ENCODE data around the gene PTPRM.
A peak's percentile ranks its signal among the peaks of the same experiment; 100 is the strongest.

The PTPRM gene

DNA sequence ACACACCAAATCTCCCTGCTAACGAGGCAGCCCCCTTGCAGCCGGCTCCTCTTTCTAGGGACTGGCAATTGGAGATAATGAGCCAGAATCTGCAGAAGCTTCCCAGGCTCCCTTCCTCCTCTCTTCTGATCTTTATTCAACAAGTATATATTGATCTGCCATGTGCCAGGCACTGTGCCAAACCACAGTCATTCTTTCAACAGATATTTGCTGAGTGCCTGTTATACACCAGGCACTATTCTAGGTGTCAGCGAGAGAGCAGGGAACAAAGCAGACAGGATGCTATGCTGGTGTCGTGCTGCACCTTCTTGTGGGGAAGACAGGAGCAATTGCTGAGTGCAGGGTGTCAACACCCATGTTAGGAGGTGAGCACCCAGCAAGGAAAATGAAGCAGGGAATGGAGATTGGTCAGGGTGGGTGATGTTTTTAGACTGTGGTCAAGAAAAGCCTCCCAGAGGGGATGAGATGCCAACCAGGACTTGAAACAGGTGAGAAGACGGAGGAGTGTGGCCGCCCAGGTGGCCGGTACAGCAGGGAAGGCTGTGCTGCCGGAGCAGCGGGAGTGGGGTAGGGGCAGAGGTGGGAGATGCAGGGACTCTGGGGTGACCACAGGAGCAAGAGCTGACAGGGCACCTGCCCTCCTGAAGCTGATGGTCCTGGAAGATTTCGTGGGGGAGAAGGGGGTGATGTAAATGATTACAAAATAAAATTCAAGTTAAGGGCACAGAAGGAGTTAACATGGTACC lies 734.5 kb downstream of the PTPRM start:
- peak; percentile 30 for DNase-seq

GRCh38 chr18:8303151-8303755 lies 736.1 kb downstream of the PTPRM start:
- DNase-seq: no peak

DNA sequence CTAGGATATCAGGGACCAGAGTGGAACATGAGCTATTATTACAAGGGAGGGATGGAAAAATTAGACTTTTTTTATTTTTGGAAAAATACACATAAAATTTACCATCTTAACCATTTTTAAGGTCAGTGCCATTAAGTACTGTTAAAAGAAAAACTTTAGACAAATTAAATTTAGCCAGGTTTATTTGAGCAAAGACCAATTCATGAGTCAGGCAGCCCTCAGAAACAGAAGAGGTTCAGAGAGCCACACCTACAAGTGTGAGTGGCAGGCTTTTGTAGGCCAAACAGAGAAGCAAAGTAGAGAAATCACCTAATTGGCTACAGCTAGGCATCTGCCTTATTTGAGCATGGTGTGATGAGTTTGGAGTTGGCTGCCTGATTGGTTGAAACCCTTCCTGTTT lies 740.8 kb downstream of the PTPRM start:
- DNase-seq: no peak

DNA sequence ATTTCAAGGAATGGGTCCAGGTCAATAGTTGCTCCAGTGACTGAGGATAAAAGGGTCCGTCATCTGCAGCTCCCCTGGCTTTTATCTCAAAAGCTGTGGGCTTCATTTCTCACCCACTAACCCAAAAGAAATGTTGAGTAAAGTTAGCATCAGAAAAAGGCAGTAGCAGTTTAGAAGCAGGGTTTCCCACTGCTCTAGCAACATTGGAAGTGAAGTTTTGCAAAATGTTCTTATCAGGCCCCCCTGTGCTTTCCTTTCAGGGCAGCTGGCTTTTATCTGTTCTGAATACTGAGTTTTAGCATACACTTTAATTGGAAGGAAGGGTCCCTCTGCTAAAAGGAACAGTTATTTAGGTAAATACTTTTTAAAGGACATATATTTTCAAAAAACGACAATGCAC lies 745.9 kb downstream of the PTPRM start:
- DNase-seq: no peak

DNA sequence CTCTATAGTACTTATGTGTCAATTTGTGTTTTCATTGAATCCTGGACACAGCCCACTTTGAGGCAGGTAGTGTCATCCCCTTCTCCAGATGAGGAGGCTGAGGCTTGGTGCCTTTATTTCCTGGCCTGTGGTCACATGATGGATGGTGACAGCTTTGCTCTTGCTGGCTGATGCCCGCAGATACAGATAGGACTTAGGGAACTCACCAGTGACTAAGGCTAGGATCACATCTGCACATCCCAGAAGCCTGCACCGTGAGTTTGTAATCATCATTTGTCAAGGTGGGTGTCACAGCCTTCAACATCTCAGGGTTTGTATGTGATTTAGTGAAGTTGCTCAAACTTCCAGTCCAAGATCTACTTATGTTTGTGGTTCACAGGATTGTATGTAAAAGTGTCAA lies 747.0 kb downstream of the PTPRM start:
- no peak for DNase-seq

DNA sequence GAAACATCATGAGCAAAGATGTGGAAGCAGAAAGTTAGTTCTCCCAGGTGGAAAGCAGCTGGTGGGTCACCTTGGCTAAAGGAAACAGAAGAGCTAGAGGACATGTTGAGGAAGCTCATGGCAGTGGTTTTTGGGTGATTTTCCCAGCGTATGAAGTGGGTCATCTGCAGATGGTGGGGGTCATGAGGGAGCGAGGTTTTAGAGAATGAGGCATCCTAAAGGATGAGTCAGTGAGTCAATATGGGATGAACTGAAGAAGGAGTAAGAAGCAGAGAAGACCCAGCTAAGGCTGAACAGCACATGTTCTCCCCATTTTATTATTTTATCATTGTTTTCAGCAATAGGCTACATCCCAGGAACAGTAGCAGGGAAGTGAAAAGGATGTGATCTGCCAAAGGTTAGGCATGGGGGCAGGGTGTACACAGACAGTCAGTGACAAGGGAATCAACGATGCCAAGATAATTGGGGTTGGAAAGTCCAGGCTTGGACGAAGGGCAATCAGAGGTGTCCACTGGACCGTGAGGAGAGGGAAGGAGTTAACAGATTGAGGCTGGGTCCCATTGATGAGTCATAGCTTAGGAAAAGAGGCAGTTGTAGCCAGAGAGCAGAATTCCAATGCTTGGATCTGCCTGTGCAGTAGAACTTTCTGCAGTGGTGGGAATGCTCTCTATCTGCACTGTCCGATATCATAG lies 752.8 kb downstream of the PTPRM start:
- no peak for DNase-seq

DNA sequence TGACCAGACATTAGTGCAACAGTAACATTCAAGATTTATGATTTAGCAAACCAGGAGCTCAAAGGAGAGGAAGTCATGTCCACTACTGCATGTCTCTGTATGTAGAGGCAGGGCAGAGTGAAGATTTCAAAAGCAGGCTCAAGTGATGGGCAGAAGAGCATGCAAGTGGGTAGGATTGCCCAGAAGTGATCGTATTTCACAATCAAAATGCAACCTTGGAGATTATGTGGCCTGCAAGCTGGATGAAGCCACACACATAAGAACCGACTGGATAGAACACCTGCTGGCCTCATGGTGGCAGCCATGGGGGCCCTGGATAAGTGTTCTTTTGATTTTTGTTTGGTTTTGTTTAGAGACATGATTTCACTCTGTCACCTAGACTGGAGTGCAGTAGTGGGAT lies 755.4 kb downstream of the PTPRM start:
- no peak for DNase-seq

DNA sequence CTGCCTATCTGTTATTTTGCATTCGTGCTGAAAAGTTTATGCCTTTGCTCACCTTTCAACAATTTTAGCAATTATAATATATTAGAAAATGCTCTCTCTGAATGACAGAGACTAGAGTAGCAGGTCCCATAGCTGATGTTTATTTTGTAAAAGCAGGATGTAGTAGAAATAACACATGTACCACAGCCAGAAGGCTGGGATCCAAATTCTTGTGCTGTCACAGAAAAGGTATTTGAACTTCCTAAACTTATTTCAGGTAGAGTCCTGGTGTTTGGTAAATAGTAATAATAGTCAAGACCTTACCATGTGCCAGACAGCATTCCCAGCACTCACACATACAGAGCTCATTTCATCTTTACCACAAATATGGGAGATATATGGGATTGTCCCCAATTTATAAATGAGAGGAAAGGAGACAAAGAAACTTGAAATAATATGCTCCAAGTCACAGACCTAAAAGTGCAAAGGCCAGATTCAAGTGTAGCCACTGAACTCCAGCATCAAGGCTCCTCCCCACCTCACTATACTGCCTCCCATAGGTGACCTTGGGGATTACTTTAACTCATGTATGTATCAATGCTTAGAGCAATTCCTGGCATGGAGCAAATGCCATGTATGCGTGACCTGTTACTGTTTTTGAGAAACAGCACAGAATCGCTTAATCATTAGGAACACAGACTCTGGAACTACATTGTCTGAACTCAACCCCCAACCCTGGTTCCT lies 757.4 kb downstream of the PTPRM start:
- DNase-seq: no peak

DNA sequence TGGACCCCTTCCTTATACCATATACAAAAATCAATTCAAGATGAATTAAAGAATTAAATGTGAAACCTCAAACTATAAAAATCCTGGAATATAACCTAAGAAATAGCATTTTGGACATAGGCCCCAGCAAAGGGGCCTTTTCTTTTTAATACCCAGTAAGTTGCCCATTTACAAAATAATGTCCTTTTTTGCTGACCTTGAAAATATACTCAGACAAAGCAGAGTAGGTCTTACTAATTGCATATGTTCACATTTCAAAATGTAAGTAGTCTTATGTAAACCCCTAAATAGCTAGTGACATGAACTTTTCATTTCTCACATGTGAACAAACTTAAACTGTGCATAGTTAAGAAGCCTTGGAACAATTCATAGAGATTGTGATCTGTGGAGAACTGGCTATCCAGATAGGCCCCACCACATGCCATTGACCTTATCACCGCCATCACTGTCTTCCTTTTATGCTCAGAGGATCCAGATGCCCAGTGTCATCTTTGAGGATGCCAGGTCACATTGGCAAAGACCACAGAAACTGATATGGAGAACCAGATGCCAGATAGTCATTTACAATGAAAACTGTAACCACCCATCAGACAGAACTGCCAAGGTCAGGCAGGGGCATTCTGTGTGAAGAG lies 759.8 kb downstream of the PTPRM start:
- DNase-seq: no peak

DNA sequence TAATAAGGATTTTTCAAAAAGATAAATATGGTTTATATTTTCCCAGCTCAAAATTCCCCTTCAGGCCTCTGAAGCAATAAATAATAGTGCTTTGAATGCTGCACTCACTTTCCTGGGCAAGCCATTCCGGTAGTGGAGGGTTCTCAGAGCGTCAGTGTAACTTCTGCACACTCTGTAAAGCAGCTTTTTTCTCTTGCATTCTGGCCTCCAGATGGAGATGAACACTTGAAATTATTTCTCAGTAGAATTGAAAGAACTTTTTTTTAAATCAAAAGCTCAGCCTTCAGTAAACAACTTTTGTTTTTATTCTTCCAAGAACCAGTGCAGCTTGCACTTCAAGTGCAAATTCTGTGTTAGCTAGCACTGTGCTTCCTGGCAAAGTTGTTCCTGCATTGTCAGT lies 761.0 kb downstream of the PTPRM start:
- no peak for DNase-seq

DNA sequence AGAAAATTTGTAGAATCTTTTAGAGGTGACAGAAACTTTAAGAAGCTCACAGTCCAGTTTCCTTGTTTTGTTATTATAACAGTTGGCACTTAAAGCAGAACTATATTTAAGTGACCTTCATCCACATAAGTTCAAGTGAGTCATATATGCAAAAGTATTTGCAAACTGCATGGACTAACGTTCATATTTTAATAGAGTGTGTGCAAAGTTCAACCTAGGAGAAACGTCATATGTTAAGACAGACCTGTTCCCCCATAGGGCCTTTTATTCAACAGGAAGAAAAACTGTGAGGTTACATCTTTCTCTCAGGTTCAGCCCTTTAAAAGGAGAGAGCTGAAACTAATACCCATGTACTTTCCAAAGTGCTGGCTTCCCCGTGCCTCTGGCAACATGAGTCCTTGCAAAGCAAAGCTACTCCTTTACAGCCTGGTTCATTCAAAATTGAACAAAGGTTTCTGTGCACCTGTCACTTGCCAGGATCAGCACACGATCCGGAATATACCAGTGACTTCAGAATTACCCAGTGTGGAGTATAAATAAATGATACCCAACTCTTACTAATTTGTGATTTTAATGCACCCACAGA lies 762.2 kb downstream of the PTPRM start:
- no peak for DNase-seq

DNA sequence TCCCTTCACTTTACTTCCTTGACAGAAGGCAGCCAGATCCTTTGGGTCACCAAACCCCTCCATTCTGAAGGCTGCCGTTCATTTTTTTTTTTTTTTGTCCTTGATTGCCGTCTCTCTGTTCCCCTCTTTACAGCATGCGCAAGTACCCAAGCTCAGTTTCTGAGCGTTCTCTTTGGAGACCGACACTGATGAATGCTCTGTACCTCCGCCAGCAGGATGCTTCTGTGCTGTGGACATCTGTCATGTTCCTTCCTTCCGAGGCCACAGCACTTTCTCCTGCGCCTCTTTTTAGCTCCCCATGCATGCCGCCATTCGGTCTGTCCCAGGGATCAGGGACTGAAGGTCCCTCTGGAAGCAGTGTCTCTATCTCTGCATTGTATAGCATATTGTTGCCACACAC lies 763.5 kb downstream of the PTPRM start:
- no peak for DNase-seq

DNA sequence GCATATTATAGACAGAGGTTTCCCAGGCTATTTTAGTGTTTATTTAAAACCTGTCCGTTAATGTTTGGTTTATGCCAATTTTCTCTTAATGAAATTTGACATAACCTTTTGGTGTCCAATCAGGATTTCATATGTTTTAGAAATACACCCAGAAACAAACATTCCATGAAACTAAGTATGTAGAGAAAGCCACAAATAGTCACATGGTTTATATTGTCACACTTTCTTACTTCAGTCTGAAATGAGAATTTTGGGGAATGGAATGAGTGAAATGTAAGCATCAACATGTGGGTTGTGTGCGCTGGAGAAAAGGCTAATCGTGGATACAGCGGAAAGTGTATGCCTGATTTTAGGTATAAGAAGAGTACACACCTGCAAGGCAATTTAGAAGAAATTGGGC lies 765.2 kb downstream of the PTPRM start:
- no peak for DNase-seq

DNA sequence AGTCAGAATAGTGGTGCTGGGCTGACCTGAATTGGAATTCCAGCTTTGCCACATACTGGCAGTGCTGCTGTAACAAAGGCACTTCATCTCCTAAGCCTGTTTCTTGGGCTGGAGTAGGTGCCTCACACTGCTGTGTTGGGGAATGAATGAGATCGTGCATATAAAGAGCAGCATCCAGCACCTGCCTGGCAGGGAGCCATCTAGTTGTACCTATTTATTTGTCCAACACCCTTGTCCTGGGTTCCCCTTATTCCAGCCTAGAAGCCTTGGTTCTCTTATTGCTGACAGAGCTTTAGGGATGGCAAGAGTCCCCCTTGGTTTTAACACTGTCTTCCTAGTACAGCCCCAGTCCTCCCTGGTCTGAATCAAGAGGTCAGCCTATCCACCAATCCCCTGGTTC lies 766.8 kb downstream of the PTPRM start:
- no peak for DNase-seq

DNA sequence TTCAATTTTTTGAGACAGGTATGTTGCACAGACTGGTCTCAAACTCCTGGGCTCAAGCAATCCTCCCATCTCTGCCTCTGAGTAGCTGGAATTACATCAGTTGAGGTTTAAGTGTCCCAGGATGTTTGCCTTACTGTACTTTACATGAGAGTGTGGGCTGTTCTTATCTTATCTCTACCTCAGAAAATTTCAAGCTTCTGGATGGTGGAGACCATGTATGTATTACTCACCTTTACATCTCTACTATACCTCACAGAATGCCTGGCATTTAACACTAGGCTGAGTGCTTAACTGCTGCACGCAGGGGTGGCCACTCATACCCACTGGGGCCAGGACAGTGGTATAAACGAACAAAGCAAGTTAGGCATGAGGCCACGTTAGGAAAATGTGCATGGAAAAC lies 770.1 kb downstream of the PTPRM start:
- DNase-seq: no peak

- DNase-seq: no peak
These were observed 772.1 kb downstream of the PTPRM start for GRCh38 chr18:8339210-8339609.

GRCh38 chr18:8339952-8340351 lies 772.8 kb downstream of the PTPRM start:
- no peak for DNase-seq

GRCh38 chr18:8341481-8342230 lies 774.5 kb downstream of the PTPRM start:
- DNase-seq: no peak

GRCh38 chr18:8348051-8348720 lies 781.1 kb downstream of the PTPRM start:
- DNase-seq: peak; percentile 10

DNA sequence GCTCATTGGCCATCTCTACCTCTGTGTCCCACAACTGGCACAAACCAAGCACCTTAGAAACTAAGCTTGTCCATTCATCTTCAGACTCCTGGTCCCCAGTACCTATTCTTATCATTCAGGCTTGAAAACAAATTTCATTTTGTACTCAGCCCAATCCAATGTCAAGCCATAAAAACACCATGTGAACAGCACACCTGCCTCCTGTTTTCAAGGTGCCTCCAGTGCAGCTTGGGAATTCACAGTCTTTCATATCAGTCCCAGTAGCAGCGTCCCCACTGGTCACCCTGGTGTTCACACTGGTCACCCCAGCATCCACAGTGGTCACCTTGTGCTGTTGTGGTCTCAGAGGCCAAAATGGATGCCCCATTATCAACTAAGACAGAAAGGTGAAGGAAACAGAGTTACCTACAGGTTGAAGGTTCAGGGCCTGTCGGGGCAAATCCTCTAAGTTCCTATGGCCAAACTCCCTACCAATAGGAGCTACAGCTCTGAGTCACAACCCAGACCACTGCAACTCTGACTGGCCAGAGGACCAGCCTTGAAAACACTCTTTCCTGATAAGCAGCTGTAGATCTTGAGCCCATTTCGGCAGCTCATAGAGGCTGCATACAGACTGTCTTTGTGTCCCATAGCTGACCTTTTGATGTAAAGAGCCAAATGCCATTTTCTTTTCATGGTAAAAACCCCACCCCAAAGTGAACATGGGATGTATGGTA lies 782.6 kb downstream of the PTPRM start:
- no peak for DNase-seq

DNA sequence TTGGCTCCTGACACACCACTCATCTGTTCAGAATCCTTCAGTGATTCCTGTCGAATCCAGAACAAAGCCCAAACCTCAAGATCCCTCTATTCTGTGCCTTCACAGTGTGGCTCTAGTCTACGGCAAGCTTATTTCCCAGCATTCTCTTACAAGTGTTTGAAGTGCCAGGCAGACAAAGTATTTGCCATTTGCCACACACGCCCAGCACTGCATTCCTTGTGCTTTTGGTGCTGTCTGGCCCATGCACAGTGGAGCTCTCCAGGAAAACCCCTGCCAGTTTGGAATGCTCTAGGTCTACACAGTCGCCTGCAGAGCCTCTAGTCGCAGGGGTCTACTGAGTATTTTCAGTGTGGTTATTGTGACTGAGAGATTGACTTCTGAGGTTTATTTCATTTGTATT lies 783.5 kb downstream of the PTPRM start:
- no peak for DNase-seq

Data from NCI-H774 (cell line).